ENCODE results near the gene IL21R. TPM values are rescaled to one million over a fixed set of nuclear protein-coding genes. Genes with fewer than 3 reads are reported as not detected.

IL21R gene
- total and polyA plus RNA-seq, 10 of the 15 experiments (the other 5 are each of a cell fraction or from before 2014, with no cell fraction given): 5.3 to 138 (median 82.5) TPM

GRCh38 chr16:27461483-27462171, 59.7 kb downstream of the IL21R start (continued):
- TF ChIP-seq RAD51 (IDR thresholded peaks at IDR 0.05) (no peak), CHD1 (IDR thresholded peaks at IDR 0.05; ENCODE audit: low read depth, low read length) (no peak), CREB1 (IDR thresholded peaks at IDR 0.05; ENCODE audit: low read depth) (no peak), FOXK2 (IDR thresholded peaks at IDR 0.05) (no peak), IRF4 (IDR thresholded peaks at IDR 0.05; ENCODE audit: low read depth, low read length) (no peak), CBFB (IDR thresholded peaks at IDR 0.05; ENCODE audit: low read depth) (no peak)
- TF ChIP-seq, protein P1, sequence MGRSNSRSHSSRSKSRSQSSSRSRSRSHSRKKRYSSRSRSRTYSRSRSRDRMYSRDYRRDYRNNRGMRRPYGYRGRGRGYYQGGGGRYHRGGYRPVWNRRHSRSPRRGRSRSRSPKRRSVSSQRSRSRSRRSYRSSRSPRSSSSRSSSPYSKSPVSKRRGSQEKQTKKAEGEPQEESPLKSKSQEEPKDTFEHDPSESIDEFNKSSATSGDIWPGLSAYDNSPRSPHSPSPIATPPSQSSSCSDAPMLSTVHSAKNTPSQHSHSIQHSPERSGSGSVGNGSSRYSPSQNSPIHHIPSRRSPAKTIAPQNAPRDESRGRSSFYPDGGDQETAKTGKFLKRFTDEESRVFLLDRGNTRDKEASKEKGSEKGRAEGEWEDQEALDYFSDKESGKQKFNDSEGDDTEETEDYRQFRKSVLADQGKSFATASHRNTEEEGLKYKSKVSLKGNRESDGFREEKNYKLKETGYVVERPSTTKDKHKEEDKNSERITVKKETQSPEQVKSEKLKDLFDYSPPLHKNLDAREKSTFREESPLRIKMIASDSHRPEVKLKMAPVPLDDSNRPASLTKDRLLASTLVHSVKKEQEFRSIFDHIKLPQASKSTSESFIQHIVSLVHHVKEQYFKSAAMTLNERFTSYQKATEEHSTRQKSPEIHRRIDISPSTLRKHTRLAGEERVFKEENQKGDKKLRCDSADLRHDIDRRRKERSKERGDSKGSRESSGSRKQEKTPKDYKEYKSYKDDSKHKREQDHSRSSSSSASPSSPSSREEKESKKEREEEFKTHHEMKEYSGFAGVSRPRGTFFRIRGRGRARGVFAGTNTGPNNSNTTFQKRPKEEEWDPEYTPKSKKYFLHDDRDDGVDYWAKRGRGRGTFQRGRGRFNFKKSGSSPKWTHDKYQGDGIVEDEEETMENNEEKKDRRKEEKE (IDR thresholded peaks at IDR 0.05): no peak
- TF ChIP-seq, protein P2, sequence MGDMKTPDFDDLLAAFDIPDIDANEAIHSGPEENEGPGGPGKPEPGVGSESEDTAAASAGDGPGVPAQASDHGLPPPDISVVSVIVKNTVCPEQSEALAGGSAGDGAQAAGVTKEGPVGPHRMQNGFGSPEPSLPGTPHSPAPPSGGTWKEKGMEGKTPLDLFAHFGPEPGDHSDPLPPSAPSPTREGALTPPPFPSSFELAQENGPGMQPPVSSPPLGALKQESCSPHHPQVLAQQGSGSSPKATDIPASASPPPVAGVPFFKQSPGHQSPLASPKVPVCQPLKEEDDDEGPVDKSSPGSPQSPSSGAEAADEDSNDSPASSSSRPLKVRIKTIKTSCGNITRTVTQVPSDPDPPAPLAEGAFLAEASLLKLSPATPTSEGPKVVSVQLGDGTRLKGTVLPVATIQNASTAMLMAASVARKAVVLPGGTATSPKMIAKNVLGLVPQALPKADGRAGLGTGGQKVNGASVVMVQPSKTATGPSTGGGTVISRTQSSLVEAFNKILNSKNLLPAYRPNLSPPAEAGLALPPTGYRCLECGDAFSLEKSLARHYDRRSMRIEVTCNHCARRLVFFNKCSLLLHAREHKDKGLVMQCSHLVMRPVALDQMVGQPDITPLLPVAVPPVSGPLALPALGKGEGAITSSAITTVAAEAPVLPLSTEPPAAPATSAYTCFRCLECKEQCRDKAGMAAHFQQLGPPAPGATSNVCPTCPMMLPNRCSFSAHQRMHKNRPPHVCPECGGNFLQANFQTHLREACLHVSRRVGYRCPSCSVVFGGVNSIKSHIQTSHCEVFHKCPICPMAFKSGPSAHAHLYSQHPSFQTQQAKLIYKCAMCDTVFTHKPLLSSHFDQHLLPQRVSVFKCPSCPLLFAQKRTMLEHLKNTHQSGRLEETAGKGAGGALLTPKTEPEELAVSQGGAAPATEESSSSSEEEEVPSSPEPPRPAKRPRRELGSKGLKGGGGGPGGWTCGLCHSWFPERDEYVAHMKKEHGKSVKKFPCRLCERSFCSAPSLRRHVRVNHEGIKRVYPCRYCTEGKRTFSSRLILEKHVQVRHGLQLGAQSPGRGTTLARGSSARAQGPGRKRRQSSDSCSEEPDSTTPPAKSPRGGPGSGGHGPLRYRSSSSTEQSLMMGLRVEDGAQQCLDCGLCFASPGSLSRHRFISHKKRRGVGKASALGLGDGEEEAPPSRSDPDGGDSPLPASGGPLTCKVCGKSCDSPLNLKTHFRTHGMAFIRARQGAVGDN (IDR thresholded peaks at IDR 0.05): no peak
